Sigmoid colon (tissue), 7 donors: Measurements from ENCODE around the gene CBLB. TPM values are rescaled to one million over a fixed set of nuclear protein-coding genes. Genes with fewer than 3 reads are reported as not detected.
"Not testable (repeated sequence)": the region's sequence is repeated elsewhere in the genome, so short reads cannot be mapped to it uniquely, and the experiment has no call there.

ENCODE experiments used
- DNase-seq: peaks from one replicate; pipeline ENCODE4 v3.0.0-alpha.2; 2019
- H3K27ac ChIP-seq, 4 donors: fragments of 200-600 bp; sonication (generic); one replicate each; pipeline ENCODE4 v1.5.1; 2016 to 2019; ENCODE audit warnings: mild to moderate bottlenecking in 1 of 4
- H3K27me3 ChIP-seq, 3 donors: fragments of 200-600 bp; sonication (generic); one replicate each; pipeline ENCODE4 v1.5.1; 2019; ENCODE audit warnings: mild to moderate bottlenecking in 1 of 3
- H3K36me3 ChIP-seq, 4 donors: fragments of 200-600 bp; sonication (generic); one replicate each; pipeline ENCODE4 v1.5.1; 2016 to 2019
- H3K4me1 ChIP-seq, 4 donors: fragments of 200-600 bp; sonication (generic); one replicate each; pipeline ENCODE4 v1.5.1; 2017 to 2019
- H3K4me3 ChIP-seq, 4 donors: fragments of 200-600 bp; sonication (generic); one replicate each; pipeline ENCODE4 v1.5.1; 2017 to 2019; ENCODE audit warnings: mild to moderate bottlenecking in 2 of 4, moderate library complexity in 1 of 4
- H3K9me3 ChIP-seq, 4 donors: fragments of 200-600 bp in 3 of 4; sonication (generic) in 3 of 4; one replicate each; pipeline versions ENCODE4 v1.5.1 to v1.6.1; 2013 to 2019
- CTCF ChIP-seq, 4 experiments: fragments of 450-650 bp in 3 of 4; fragments of 200-600 bp in 1 of 4; IDR thresholded peaks; one replicate each; pipeline ENCODE4 v1.5.1; 2016 to 2019; ENCODE audit warnings: antibody characterized with exemption in 4 of 4, mild to moderate bottlenecking in 3 of 4, moderate library complexity in 2 of 4
- EP300 ChIP-seq, 4 donors: sonication (generic); formaldehyde crosslinking; IDR thresholded peaks; one replicate each; pipeline ENCODE4 v1.6.1; 2017; ENCODE audit warnings: antibody characterized with exemption in 4 of 4
- POLR2A ChIP-seq, 2 donors: fragments of 450-650 bp; IDR thresholded peaks; one replicate each; pipeline ENCODE4 v1.6.1; 2016; ENCODE audit warnings: antibody characterized with exemption in 2 of 2, mild to moderate bottlenecking in 2 of 2, moderate library complexity in 2 of 2
- POLR2AphosphoS5 ChIP-seq, 4 donors: sonication (generic); formaldehyde crosslinking; IDR thresholded peaks; one replicate each; pipeline ENCODE4 v1.6.1; 2017; ENCODE audit warnings: antibody characterized with exemption in 4 of 4
- WGBS, 2 donors: extraction: QIAGEN DNeasy Blood & Tissue Kit; methylation state at CpG; one replicate each; pipeline ENCODE4 v1.1.7; 2013; 5-methylcytosine and 5-hydroxymethylcytosine counted together
- intact Hi-C: fragments of 100-400 bp; cut with DNase I; formaldehyde crosslinking; loops from one replicate; pipeline ENCODE4 v1.15.1; 2023
- polyA plus RNA-seq, 3 donors: library from polyadenylated mRNA; stranded (reverse); fragments of 200-250 nt; gene quantifications; one replicate each; pipeline ENCODE4 v1.2.3, GENCODE V29; 2013
- total RNA-seq, 4 donors: library from RNA; depleted of rRNA; stranded (reverse); fragments of >200 nt; gene quantifications; one replicate each; pipeline ENCODE4 v1.1.0, GENCODE V29; 2016
- donor health status: healthy with polysubstance abuse.
- donor health status: Bipolar disorder and iron deficiency.
- donor health status: healthy.

The CBLB gene
- total and polyA plus RNA-seq, 7 donors: 9.6 to 55.9 (median 27.4) TPM

GRCh38 chr3:105822171-105823123 lies 46.4 kb downstream of the CBLB start:
- no peaks in the 10 kb centered on the region for H3K27me3 ChIP-seq
- no peaks in the 10 kb centered on the region for H3K36me3 ChIP-seq
- 39 to 69% methylated on average over 3 of the region's 3 CpGs for WGBS, 2 donors
- H3K4me1 ChIP-seq: peaks cover 0 to 29% (median 21%) of the 10 kb centered on the region in 4 donors
- no peak overlapping the region for H3K4me3 ChIP-seq
- H3K27ac ChIP-seq: peak overlapping the region; percentile 32 to 62 (median 42)
- intact Hi-C loops: no loop called here
- DNase-seq: no peak
- no peaks in the 10 kb centered on the region for H3K9me3 ChIP-seq
- TF ChIP-seq CTCF (IDR thresholded peaks at IDR 0.05) (no peak), POLR2AphosphoS5 (IDR thresholded peaks at IDR 0.05) (no peak), EP300 (IDR thresholded peaks at IDR 0.05) (no peak), POLR2A (IDR thresholded peaks at IDR 0.05) (no peak)

- peaks cover 0 to 28% (median 19%) of the 10 kb centered on the region in 4 donors for H3K4me1 ChIP-seq
- DNase-seq: no peak
- intact Hi-C loops: no loop called here
- no peaks in the 10 kb centered on the region for H3K36me3 ChIP-seq
- H3K27me3 ChIP-seq: no peaks in the 10 kb centered on the region
- no peak overlapping the region for H3K4me3 ChIP-seq
- H3K27ac ChIP-seq: no peak overlapping the region
- 21 to 72% methylated on average over 2 of the region's 2 CpGs for WGBS, 2 donors
- no peak for TF ChIP-seq POLR2AphosphoS5 (IDR thresholded peaks at IDR 0.05)
- no peak for TF ChIP-seq CTCF (IDR thresholded peaks at IDR 0.05)
- TF ChIP-seq POLR2A (IDR thresholded peaks at IDR 0.05): no peak
- no peak for TF ChIP-seq EP300 (IDR thresholded peaks at IDR 0.05)
- H3K9me3 ChIP-seq: no peaks in the 10 kb centered on the region
Measured at GRCh38 chr3:105821433-105821832, 47.4 kb downstream of the CBLB start.

DNA sequence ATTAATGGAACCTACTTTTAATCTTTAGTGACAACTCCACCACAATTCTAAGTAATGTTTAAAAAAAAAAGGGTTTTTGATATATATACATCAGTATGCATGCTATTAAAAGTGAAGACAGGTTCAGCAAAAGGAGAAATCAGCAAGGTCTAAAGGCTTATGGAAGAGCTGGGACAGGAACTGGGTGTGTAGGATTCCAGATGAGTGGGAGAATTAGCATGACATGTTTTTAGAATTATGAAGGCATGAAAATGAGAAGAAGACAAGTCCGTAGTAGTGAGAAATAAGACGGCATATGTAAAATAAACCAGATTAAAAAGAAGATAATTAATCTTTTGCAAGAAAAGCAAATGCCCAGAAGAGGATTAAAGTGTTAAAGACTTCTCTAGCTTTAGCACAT lies 52.0 kb downstream of the CBLB start:
- WGBS, 2 donors: 91 to 95% methylated on average over 2 of the region's 2 CpGs
- no peaks in the 10 kb centered on the region for H3K9me3 ChIP-seq
- no peaks in the 10 kb centered on the region for H3K27me3 ChIP-seq
- H3K4me3 ChIP-seq: no peak overlapping the region
- peak overlapping the region in 1 of 4 donors; percentile 15 for H3K27ac ChIP-seq
- DNase-seq: no peak
- peaks cover 0 to 8% (median 3%) of the 10 kb centered on the region in 4 donors for H3K4me1 ChIP-seq
- TF ChIP-seq POLR2A (IDR thresholded peaks at IDR 0.05): no peak
- no peak for TF ChIP-seq POLR2AphosphoS5 (IDR thresholded peaks at IDR 0.05)
- no peak for TF ChIP-seq CTCF (IDR thresholded peaks at IDR 0.05)
- no peak for TF ChIP-seq EP300 (IDR thresholded peaks at IDR 0.05)
- H3K36me3 ChIP-seq: no peaks in the 10 kb centered on the region
- intact Hi-C loops: no loop called here

DNA sequence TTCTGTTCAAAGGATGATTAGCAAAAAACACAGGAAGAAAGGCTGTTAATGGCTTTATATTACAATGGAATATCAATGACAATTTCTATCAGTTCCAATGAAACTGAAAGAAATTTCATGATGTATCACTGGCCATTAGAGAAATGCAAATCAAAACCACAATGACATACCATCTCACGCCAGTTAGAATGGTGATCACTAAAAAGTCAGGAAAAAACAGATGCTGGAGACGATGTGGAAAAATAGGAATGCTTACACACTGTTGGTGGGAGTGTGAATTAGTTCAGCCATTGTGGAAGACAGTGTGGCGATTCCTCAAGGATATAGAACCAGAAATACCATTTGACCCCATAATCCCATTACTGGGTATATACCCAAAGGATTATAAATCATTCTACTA lies 53.5 kb downstream of the CBLB start:
- H3K27ac ChIP-seq, H3K4me3 ChIP-seq, H3K9me3 ChIP-seq, DNase-seq, intact Hi-C loops, H3K36me3 ChIP-seq, H3K27me3 ChIP-seq: not testable (repeated sequence)
- 91 to 98% methylated on average over 3 of the region's 3 CpGs for WGBS, 2 donors
- H3K4me1 ChIP-seq: peaks cover 0 to 11% (median 5%) of the 10 kb centered on the region in 4 donors

DNA sequence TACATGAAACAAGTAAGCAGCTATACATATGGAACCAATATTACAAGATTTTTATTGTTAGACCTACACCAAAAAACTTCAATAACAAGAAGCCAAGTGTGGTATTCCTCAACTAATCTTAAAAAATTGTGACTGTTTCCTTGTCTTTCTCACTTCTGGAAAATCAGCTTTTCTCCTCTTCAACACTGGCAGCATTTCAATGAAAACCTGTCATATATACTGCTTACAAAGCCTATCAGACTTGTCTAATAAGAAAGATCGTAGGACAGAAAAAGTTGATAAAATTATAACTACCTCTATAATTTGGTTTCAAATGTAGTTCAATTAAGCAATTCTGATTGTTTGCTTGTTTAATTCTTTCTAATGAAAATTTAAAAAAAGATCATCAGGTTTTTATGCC lies 55.1 kb downstream of the CBLB start:
- DNase-seq: no peak
- Histone ChIP-seq H3K4me1 (peaks cover 0 to 23% (median 18%) of the 10 kb centered on the region in 4 donors), H3K9me3 (no peaks in the 10 kb centered on the region), H3K4me3 (no peak overlapping the region), H3K27ac (no peak overlapping the region), H3K27me3 (no peaks in the 10 kb centered on the region), H3K36me3 (no peaks in the 10 kb centered on the region)
- intact Hi-C loops: no loop called here
- TF ChIP-seq CTCF (IDR thresholded peaks at IDR 0.05): no peak
- TF ChIP-seq POLR2A (IDR thresholded peaks at IDR 0.05): no peak
- WGBS, 2 donors: 65 to 81% methylated on average over 1 of the region's 1 CpG
